Fibroblast of the aortic adventitia (primary cell): ENCODE data around the gene FAM81A. TPM values are rescaled to one million over a fixed set of nuclear protein-coding genes. Genes with fewer than 3 reads are reported as not detected.
"Not testable (repeated sequence)": the region's sequence is repeated elsewhere in the genome, so short reads cannot be mapped to it uniquely, and the experiment has no call there.

Source experiments
- DNase-seq: peaks from one replicate; pipeline ENCODE4 v3.0.0-alpha.2; 2010; ENCODE audit warnings: low read depth
- H3K4me3 ChIP-seq: 2 replicates; pipeline ENCODE4 v1.5.1; 2011; ENCODE audit warnings: low read depth, mild to moderate bottlenecking, control low read depth, low read length, moderate library complexity
- CTCF ChIP-seq: IDR thresholded peaks from 2 replicates; pipeline ENCODE4 v1.5.1; 2011; ENCODE audit warnings: mild to moderate bottlenecking, low read length, control low read depth, inconsistent platforms; ENCODE audit not compliant: insufficient read depth
- total RNA-seq: library from RNA; depleted of rRNA; stranded (reverse); fragments of >200 nt; gene quantifications from 2 replicates; pipeline ENCODE4 v1.2.3, GENCODE V29; 2012; ENCODE audit warnings: low replicate concordance

FAM81A gene
- total RNA-seq, 1 donor = 0.81 TPM

GRCh38 chr15:59484399-59484798, 46.4 kb downstream of the FAM81A start:
- DNase-seq = no peak
- no peak overlapping the region for H3K4me3 ChIP-seq
- no peak for TF ChIP-seq CTCF

GRCh38 chr15:59485036-59485435, 47.0 kb downstream of the FAM81A start:
- no peak overlapping the region for H3K4me3 ChIP-seq
- no peak for TF ChIP-seq CTCF
- no peak for DNase-seq

DNA sequence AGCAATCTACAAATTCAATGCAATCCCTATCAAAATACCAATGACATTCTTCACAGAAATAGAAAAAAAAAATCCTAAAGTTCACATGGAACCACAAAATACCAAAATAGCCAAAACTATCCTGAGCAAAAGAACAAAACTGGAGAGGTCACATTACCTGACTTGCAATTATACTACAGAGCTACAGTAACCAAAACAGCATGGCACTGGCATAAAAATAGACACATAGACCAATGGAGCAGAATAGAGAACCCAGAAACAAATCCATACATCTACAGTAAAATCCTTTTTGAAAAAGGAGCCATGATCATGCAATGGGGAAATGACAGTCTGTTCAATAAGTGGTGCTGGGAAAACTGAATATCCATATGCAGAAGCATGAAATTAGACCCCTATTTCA, 51.5 kb downstream of the FAM81A start:
- H3K4me3 ChIP-seq, DNase-seq: not testable (repeated sequence)

GRCh38 chr15:59491062-59491461, 53.1 kb downstream of the FAM81A start:
- DNase-seq = peak; percentile 12
- TF ChIP-seq CTCF = no peak

DNA sequence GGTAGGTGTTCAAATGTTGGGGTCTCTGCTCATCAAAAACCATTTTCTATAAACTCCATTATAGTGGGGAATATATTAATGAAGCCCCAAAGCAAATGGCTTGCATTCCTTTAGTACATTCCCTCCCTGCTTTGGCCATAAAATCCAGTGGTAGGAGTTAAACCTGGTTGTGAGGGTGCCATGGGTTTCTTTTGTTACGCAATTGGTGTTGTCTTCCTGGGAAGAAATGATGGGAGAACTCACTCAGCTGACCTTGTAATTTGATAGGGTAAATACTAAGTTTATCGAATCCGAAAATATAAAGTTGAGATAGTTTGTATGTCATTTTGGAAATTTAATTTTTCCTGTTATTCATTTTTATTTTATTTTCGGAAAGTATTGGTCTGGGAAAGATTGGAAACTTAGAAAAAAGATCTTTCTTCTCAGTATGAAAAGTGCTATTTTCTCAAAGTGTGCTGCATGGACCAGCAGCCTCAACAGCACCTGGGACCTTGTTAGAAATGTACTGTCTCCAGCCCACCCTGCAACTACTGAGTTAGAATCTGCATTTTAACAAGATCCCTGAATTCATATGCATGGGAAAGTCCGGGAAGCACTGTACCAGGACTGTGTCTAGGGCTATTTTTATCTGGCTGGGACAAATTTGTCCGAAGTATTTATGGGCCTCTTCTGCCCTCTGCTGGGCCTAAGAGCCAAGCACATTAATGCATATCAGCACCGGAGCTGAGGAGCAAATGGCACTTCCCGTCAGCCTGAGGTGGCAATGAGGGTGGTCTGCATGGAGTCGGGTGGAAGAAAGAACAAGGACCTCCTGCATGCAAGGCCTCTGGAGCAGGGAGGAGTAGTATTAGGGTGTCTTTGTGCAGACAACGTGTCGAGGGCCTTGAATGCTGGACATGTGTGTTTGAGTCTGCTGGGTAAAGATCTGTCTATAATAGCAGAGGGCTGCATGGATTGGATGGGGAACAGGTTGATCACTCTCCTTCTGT, 54.7 kb downstream of the FAM81A start:
- TF ChIP-seq CTCF = peak; percentile 84
- peak; percentile 82 for DNase-seq
- H3K4me3 ChIP-seq = no peak overlapping the region

More at GRCh38 chr15:59491062-59491461, 53.1 kb downstream of the FAM81A start:
- no peak overlapping the region for H3K4me3 ChIP-seq

GRCh38 chr15:59501597-59501996, 63.6 kb downstream of the FAM81A start:
- peak; percentile 56 for DNase-seq
- TF ChIP-seq CTCF = peak; percentile 65
- H3K4me3 ChIP-seq = no peak overlapping the region

DNA sequence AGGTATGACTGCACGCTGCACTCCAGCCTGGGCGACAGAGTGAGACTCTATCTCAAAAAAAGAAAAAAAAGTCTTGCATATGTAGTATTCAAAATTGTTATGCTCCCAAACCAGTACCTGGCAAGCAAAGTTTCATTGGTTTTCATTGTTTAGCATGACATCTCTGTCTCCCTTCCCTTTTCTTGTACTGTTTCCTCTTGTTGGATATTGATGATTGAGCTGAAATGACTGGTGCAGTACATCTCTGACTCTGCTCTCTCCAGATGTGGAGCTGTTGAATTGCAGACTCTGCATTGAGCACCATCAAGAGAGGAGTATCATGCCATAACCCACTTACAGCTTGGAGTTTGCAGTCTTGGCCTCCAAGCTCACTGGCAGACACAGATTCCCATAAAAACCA, 77.2 kb downstream of the FAM81A start:
- DNase-seq = no peak
- no peak for TF ChIP-seq CTCF
- H3K4me3 ChIP-seq = no peak overlapping the region
